Osteocyte (in vitro differentiated cells): ENCODE measurements around the gene MUC2. TPM values are rescaled to one million over a fixed set of nuclear protein-coding genes. Genes with fewer than 3 reads are reported as not detected.

ENCODE experiments used
- DNase-seq: peaks from one replicate; pipeline ENCODE4 v3.0.0; 2021; ENCODE audit warnings: mixed read lengths; ENCODE audit not compliant: unreplicated experiment; ENCODE audit errors: extremely low spot score
- H3K27ac Mint-ChIP-seq: one replicate; pipeline ENCODE4 v1.8.0; 2021; ENCODE audit warnings: mild to moderate bottlenecking, mixed read lengths; ENCODE audit not compliant: unreplicated experiment
- H3K27me3 Mint-ChIP-seq: one replicate; pipeline ENCODE4 v1.8.0; 2021; ENCODE audit warnings: mixed read lengths; ENCODE audit not compliant: unreplicated experiment
- H3K36me3 Mint-ChIP-seq: one replicate; pipeline ENCODE4 v1.8.0; 2021; ENCODE audit warnings: mixed read lengths; ENCODE audit not compliant: unreplicated experiment
- H3K4me1 Mint-ChIP-seq: one replicate; pipeline ENCODE4 v1.8.0; 2021; ENCODE audit warnings: mixed read lengths; ENCODE audit not compliant: unreplicated experiment
- H3K4me3 Mint-ChIP-seq: one replicate; pipeline ENCODE4 v1.8.0; 2021; ENCODE audit warnings: mild to moderate bottlenecking, moderate library complexity, mixed read lengths; ENCODE audit not compliant: unreplicated experiment
- H3K9me3 Mint-ChIP-seq: one replicate; pipeline ENCODE4 v1.8.0; 2021; ENCODE audit warnings: mixed read lengths; ENCODE audit not compliant: unreplicated experiment
- CTCF ChIP-seq: fragments of 200-600 bp; sonication (generic); IDR thresholded peaks from 2 replicates; pipeline ENCODE4 v1.5.0; 2021; ENCODE audit warnings: antibody characterized with exemption, mild to moderate bottlenecking, moderate library complexity
- total RNA-seq: library from RNA; stranded (reverse); gene quantifications from 2 replicates; pipeline ENCODE4 v1.2.1, GENCODE V29; 2021

Gene MUC2
- total RNA-seq, 1 donor from 2014 or later: not detected

GRCh38 chr11:1076061-1076665 lies 1.5 kb downstream of the MUC2 start:
- peaks cover 2% of the 10 kb centered on the region for H3K4me1 Mint-ChIP-seq
- H3K4me3 Mint-ChIP-seq: no peak overlapping the region

GRCh38 chr11:1077033-1077416 lies 2.4 kb downstream of the MUC2 start:
- Mint-ChIP-seq H3K27ac (no peak overlapping the region), H3K36me3 (no peaks in the 10 kb centered on the region), H3K9me3 (no peaks in the 10 kb centered on the region), H3K4me1 (peaks cover 2% of the 10 kb centered on the region), H3K27me3 (no peaks in the 10 kb centered on the region), H3K4me3 (no peak overlapping the region)
- TF ChIP-seq CTCF: no peak
- DNase-seq: no peak

More at GRCh38 chr11:1076061-1076665, 1.5 kb downstream of the MUC2 start:
- no peak overlapping the region for H3K27ac Mint-ChIP-seq
- H3K9me3 Mint-ChIP-seq: no peaks in the 10 kb centered on the region
- H3K36me3 Mint-ChIP-seq: no peaks in the 10 kb centered on the region
- H3K27me3 Mint-ChIP-seq: no peaks in the 10 kb centered on the region
- DNase-seq: no peak
- TF ChIP-seq CTCF: no peak

- no peak for DNase-seq
- Mint-ChIP-seq H3K4me3 (no peak overlapping the region), H3K27me3 (no peaks in the 10 kb centered on the region), H3K36me3 (no peaks in the 10 kb centered on the region), H3K4me1 (peaks cover 2% of the 10 kb centered on the region), H3K9me3 (no peaks in the 10 kb centered on the region), H3K27ac (no peak overlapping the region)
- TF ChIP-seq CTCF: no peak
Observed at GRCh38 chr11:1077417-1078119, 2.9 kb downstream of the MUC2 start.

GRCh38 chr11:1078191-1078601 lies 3.5 kb downstream of the MUC2 start:
- Mint-ChIP-seq H3K9me3 (no peaks in the 10 kb centered on the region), H3K36me3 (no peaks in the 10 kb centered on the region), H3K27me3 (no peaks in the 10 kb centered on the region), H3K4me1 (peaks cover 2% of the 10 kb centered on the region), H3K4me3 (no peak overlapping the region), H3K27ac (no peak overlapping the region)
- DNase-seq: no peak
- no peak for TF ChIP-seq CTCF

GRCh38 chr11:1081601-1082311 lies 7.1 kb downstream of the MUC2 start:
- no peak overlapping the region for H3K27ac Mint-ChIP-seq
- no peaks in the 10 kb centered on the region for H3K36me3 Mint-ChIP-seq
- H3K27me3 Mint-ChIP-seq: no peaks in the 10 kb centered on the region
- H3K4me1 Mint-ChIP-seq: no peaks in the 10 kb centered on the region
- TF ChIP-seq CTCF: no peak
- H3K9me3 Mint-ChIP-seq: no peaks in the 10 kb centered on the region
- H3K4me3 Mint-ChIP-seq: no peak overlapping the region
- DNase-seq: no peak
